Stimulated activated CD8-positive, alpha-beta memory T cell treated with anti-CD3 and anti-CD28 coated beads, Interleukin-4, amount 100 ng/mL, for 48 hours (primary cell): ENCODE results near the gene SPTSSB.

Experiments
- DNase-seq: peaks from one replicate; pipeline ENCODE4 v3.0.0-alpha.2; 2020

SPTSSB gene

GRCh38 chr3:161389445-161390035, 18.2 kb upstream of the SPTSSB start:
- no peak for DNase-seq

- DNase-seq, result no peak
Observed at GRCh38 chr3:161388855-161389254, 17.5 kb upstream of the SPTSSB start.

- DNase-seq, result no peak
Observed at GRCh38 chr3:161386991-161387770, 15.9 kb upstream of the SPTSSB start.

GRCh38 chr3:161372321-161373260, 1.3 kb upstream of the SPTSSB start:
- DNase-seq, result peak; percentile 42

DNA sequence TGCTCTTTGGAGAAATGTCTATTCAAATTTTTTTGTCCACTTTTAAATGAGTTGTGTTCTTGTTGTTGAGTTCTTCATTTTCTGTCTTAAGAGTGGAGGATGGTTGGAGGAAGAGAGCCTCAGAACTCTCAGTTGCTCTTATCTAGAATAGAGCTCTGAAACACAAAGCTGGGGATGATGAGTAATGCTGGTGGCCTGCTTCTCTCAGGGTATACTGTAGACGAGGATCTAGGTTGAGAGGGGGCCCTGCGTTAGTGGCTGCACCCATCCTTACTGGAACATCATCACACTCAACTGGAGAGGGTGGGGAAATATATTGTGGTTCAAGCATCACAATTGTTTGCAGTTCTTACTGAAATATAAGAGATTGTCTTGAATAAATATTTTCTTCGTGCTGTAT, 1.8 kb downstream of the SPTSSB start:
- DNase-seq, result no peak

- no peak for DNase-seq
Observed at GRCh38 chr3:161366094-161366493, 5.2 kb downstream of the SPTSSB start.

GRCh38 chr3:161358488-161358887, 12.8 kb downstream of the SPTSSB start:
- no peak for DNase-seq

GRCh38 chr3:161356287-161356686, 15.0 kb downstream of the SPTSSB start:
- no peak for DNase-seq

- DNase-seq, result no peak
Observed at GRCh38 chr3:161355508-161355907, 15.8 kb downstream of the SPTSSB start.

GRCh38 chr3:161354554-161354953, 16.8 kb downstream of the SPTSSB start:
- DNase-seq, result no peak

DNA sequence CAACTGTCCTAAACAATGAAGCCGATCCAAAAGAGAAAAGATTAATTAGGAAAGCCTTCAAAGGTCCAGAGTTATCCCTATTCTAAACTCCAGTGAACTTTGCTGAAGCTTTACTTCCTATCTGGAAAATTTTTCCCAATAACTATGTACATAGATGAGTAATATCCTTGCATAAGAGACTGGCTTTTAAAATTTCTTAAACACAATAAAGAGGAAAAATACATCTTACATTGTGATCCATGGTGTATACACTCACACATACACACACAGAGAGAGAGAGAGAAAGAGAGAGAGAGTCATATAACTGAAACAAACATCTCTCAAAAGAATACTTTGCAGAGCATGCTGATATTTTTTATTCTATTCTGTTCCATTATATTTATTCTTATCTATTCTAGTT, 20.0 kb downstream of the SPTSSB start:
- DNase-seq, result no peak

- no peak for DNase-seq
Observed at GRCh38 chr3:161350916-161351315, 20.4 kb downstream of the SPTSSB start.

- no peak for DNase-seq
Observed at GRCh38 chr3:161349529-161350312, 21.6 kb downstream of the SPTSSB start.

- DNase-seq, result no peak
Observed at GRCh38 chr3:161348796-161349400, 22.4 kb downstream of the SPTSSB start.

DNA sequence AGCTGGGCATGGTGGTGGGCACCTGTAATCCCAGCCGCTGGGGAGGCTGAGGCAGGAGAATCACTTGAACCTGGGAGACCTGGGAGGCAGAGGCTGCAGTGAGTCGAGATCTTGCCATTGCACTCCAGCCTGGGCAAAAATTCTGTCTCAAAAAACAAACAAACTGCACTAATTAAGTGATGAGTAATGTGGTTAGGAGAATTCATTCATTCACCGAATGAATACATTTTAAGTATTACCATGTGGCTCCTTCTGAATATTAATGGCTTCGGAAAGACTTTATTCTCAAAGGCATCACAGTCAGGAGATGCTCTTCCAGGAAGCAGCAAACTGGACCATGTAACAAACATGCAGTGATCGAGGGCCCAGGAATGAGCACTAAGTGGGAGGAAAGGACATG, 23.6 kb downstream of the SPTSSB start:
- DNase-seq, result no peak

- no peak for DNase-seq
Observed at GRCh38 chr3:161345023-161345422, 26.3 kb downstream of the SPTSSB start.

DNA sequence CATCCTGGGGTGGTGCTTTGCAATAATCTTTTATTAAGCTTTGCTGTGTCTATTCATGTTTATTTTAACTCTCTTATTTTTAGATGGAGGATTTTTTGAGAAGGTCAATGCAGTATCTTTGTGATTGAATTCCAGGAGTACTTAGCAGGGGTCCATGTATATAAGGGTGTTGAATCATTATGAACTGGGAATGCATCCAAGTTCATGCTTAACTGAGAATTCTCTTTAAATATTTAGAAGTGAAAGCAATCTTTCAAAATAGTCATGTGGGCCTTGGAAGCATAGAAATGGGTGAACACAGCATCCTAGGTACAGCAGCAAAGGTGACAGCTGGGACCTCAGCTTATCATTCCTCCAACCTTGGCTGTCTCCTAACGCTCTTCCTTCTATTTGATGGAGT, 27.3 kb downstream of the SPTSSB start:
- no peak for DNase-seq

GRCh38 chr3:161343540-161343939, 27.8 kb downstream of the SPTSSB start:
- no peak for DNase-seq

- DNase-seq, result no peak
Observed at GRCh38 chr3:161342629-161343028, 28.7 kb downstream of the SPTSSB start.

DNA sequence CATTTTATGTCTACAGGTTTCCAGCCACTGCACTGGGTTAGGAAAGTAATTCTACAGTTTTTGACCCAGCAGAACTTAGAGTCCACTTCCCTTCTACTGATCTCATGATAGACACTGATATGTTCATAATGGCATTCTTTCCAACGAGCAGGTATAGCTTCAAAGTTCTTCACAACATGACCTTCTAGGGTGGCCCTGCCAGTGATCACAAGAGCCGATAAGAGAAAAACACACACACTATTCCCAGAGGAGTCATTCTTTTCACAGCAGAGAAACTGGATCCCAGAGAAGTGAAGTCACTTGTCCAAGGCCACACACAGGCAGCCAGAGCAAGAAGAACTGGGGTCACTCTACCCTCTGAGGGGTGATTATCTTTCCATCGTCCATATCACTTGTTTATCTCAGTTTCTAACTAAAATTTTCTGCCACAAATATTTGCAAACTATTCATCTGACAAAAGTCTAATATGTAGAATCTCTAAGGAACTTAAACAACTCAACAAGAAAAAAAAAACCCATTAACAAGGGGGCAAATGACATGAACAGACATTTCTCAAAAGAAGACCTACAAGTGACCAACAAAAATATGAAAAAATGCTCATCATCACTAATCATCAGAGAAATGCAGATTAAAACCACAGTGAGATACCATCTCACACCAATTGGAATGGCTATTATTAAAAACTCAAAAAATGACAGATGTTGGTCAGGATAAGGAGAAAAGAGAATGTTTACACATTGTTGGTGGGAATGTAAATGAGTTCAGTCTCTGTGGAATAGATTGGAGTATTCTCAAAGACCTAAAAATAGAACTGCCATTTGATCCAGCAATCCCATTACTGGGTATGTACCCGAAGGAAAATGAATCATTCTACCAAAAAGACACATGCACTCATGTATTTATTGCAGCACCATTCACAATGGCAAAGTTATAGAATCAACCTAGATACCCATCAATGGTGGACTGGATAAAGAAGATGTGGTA, 31.5 kb downstream of the SPTSSB start:
- DNase-seq, result no peak

- DNase-seq, result no peak
Observed at GRCh38 chr3:161337311-161337710, 34.0 kb downstream of the SPTSSB start.
